HG02763 (cell line): Measurements from ENCODE around the gene ACTR8.
"Not testable (repeated sequence)": the region's sequence is repeated elsewhere in the genome, so short reads cannot be mapped to it uniquely, and the experiment has no call there.

Experiments
- ATAC-seq: cut with Tn5 transposase; IDR thresholded peaks from one replicate; pipeline ENCODE4 v1.9.1; 2021; ENCODE audit warnings: mild to moderate bottlenecking, moderate library complexity; ENCODE audit not compliant: unreplicated experiment

The ACTR8 gene

GRCh38 chr3:53881691-53882593 lies at the start of gene ACTR8:
Gene ACTR8, minus strand, starts transcription at chr3:53882152. Its CDS starts 51 bp downstream, at chr3:53882101.
- peak; percentile 82 for ATAC-seq

DNA sequence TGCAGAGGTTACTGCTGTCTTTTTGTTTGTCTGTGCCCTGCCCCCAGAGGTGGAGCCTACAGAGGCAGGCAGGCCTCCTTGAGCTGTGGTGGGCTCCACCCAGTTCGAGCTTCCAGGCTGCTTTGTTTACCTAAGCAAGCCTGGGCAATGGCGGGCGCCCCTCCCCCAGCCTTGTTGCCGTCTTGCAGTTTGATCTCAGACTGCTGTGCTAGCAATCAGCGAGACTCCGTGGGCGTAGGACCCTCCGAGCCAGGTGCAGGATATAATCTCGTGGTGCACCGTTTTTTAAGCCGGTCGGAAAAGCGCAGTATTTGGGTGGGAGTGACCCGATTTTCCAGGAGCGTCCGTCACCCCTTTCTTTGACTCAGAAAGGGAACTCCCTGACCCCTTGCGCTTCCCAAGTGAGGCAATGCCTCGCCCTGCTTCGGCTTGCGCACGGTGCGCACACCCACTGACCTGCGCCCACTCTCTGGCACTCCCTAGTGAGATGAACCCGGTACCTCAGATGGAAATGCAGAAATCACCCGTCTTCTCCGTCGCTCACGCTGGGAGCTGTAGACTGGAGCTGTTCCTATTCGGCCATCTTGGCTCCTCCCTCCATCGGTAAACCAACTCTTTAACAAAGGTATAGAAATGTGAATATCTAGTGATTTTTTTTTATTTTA lies 45.4 kb upstream of the ACTR8 start:
- ATAC-seq, result not testable (repeated sequence)

DNA sequence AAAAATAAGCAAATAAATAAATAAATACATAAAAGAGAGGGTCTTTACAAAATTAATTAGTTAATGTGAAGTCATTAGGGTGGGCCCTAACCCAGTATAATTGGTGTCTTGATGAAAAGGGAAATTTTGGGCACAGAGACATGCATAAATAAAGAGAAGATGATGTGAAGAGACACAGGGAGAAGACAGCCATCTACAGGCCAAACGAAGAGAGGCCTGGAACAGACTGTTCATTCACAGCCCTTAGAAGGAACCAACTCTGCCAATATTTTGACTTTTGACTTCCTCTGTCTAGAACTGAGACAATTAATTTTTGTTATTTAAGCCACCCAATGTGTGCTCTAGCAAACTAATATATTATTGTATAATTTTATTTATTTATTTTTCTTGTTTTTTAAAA lies 39.3 kb upstream of the ACTR8 start:
- ATAC-seq, result no peak

GRCh38 chr3:53919741-53920140 lies 37.8 kb upstream of the ACTR8 start:
- no peak for ATAC-seq

DNA sequence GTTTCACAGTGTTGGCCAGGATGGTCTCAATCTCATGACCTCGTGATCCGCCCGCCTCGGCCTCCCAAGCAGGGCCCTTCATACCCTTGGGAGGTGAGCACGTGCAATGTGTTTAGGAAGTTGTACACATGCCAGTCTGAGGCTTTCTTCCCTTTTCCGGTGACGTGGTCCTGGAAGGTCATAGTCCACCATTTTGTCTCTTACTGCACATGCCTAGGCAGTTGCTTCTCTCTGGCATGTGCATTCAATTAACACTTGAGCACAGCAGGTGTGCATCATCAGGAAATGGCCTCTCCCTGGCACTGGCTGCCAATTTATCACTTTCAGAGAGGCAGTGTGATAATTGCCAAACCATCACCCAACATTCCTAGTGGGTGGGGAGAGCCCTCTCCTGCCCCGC lies 31.4 kb upstream of the ACTR8 start:
- ATAC-seq, result no peak

DNA sequence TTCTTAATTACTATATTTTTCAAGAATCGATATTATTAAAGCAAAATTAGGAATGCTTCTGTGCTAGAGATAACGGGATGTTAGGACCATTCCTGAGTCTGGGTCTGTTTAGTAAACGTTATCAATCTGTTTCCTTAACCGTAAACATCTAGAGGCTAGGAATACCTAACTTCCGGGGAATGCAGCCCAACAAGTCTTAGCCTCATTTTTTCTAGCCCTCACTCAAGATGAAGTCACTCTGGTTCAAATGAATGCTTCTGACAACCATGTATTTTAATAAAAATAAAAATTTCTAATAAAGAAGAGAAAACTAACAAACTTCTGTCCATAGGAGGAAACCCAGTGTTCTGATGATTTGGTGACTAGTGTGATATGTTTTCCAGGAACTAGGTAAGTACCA lies 20.8 kb upstream of the ACTR8 start:
- ATAC-seq, result no peak

DNA sequence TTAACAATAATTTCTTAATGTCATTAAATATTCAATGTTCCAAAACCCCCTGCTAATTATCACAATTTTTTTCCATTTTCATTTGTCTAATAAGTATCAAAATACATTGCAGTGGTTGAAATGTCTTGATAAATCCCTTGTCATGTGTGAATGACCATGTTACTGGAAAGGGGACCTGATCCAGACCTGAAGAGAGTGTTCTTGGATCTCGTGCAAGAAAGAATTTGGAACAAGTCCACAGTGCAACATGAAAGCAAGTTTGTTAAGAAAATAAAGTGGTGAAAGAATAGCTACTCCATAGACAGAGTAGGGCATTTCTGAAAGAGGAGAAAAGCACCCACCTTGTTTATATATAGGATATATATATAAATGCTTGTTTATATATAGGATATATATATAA lies 20.1 kb upstream of the ACTR8 start:
- no peak for ATAC-seq

DNA sequence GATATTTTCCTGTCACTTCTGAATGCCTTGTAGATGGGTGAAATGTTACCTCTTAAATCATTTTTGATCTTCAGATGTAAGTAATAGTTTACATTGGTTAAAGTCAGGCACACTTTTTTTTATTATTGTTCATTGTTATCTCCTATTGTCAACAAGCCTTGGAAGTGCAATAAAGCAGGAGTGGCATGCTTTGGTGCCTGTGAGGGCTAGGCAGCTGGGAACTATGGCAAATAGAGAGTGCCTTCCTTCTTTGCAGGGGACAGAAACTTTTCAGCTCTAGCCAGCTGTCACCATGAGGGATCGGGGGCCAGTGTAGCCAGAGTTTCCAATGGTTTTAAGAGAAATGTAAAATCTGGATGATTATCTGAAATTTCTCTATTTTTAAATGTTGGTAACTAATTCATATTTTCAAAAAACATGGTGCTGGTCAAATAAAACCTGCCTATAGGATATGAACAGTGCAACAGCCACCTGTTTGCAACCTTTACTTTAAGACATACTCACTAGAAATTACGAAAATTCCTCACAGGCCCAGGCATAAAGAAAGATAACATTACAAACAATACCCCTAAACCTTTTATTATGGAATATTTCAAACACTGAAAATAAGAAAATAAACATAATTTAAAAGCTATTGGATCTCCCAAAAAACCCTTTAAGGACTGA lies 18.8 kb upstream of the ACTR8 start:
- no peak for ATAC-seq

DNA sequence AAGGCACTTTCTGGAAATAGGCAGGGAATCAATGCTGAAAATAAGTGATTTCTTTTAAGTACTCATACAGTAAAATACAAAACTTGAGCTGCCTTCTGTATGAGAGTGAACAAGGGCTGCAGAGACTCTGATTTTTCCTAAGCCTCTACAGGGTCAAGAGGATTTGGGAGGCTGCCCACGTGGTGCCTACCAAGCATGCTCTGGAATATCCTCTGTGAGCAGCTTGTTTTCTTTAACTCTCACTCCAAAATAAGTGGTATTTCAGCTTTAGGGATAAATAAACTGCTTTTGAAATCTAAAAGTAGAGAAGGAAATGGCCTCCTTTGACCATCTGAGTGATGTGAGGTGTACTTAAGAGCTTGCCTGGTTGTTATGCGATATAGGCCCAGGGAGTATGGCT lies 17.8 kb upstream of the ACTR8 start:
- no peak for ATAC-seq

- no peak for ATAC-seq
These were observed 10.3 kb upstream of the ACTR8 start for GRCh38 chr3:53892286-53892637.

GRCh38 chr3:53891497-53892285 lies 9.7 kb upstream of the ACTR8 start, which contains the start of gene SELENOK:
Gene SELENOK, minus strand, starts transcription at chr3:53891859.
- peak; percentile 97 for ATAC-seq

DNA sequence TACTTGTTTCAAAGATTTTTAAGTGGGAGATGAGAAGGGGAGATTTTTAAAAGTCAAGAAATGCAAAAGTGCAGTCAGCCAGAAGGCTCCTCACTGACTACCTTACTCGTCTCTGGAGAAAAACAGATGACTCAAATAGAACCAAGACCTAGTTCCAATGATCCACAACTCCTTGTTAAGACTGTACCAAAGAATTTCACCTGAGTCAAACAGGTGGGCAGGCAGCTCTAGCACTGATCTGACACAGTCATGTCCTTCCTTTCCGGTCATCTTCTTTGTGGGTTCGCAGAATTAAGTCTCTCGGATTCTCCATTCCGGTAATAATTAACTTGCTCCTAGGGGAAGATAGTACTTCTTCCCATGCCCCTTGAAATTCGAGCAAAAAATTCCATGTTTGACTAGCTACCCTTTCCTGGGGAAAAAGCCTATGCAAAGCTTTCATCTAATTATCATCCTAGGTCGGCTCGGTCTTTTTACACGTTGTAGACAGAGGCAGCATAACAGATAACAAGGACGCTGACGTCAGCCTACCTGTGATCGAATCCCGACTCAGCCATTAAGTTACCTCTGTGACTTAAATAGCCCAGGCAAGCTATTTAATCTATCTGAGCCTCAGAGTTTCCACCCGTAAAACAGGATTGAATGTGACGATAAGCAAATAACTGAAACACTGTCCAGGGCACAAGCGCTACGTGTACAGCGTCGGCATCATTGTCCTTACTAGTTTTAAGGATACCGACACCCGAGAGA lies 8.9 kb upstream of the ACTR8 start:
- no peak for ATAC-seq

DNA sequence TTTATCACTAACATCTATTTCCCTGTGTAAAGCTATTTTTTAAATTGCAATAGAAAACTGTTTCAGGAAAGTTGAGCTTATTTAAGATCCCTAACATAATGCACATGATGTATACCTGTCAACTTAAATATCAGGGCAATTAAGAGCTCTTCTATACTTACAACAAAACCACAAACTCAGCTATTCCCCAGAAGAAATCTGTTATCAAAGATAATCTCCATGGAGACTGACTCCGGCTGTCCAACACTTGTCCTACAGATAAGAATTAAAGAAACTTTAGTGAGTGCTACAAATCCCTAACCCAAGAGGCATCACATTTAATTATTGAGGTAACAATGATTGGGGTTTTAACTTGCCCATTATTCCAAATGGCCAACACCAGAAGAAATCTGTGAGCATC lies 6.3 kb upstream of the ACTR8 start:
- ATAC-seq, result no peak

- ATAC-seq, result no peak
These were observed 5.5 kb upstream of the ACTR8 start for GRCh38 chr3:53887446-53887845.

GRCh38 chr3:53885239-53885638 lies 3.3 kb upstream of the ACTR8 start:
- ATAC-seq, result no peak

GRCh38 chr3:53884623-53885022 lies 2.7 kb upstream of the ACTR8 start:
- no peak for ATAC-seq

DNA sequence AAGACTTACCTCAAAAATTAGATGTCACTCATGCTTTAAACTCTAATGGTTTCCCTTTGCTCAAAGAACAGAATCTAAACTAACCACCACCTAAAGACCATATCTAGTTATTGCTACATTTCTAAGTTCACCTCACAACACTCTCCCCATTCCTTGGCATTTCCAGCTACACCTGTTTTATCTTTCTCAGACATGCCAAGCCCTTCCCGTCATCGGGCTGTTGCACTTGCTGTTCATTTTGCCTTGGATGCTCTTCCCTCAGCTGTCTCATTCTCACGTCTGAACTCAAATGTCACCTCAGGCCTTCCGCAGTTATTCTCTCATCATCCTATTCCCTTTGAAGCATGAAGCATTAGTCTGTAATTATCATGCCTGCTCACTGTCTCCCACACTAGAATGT lies 1.1 kb upstream of the ACTR8 start:
- no peak for ATAC-seq

DNA sequence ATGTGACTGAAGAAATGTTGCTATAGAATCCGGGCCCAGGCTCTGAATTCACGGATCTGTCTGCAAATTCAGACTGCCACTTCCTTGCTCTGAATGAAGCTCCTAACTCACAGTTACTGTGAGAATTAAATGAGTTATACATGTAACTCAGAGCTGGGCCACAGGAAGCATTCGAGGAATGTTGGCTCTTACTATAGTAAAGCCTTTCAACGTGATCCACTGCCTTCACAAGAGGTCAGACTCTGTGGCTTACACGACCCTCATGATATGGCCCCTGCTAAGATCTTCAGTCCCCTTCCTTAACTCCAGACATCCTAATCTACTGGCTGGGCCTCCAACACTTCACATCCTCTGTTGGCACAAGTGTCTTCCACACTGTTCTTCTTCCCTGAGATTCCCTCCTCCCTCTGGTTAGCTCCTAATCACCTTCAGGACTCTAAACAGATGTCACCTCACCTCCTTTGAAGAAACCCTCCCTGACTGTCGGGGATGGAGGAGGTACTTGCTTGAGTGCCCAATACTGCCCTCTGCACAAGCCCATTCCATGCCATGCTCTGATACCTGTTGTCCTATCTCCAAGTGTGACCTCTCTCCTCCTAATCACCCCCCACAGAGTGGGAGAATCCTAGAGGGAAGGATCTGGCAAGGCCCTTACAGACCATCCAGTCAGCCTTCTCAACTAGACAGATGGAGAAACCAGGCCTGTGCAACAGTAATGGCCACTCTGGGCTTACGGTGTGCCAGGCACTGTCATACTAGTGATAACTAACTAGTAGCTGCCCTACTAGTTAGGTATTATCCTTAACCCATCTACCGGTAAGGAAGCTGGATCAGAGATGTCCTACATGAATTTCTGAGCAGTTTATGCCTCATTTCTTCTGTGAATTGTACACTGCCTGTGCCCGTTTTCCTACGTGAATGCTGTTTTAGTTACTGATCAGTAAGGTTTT lies 1.3 kb downstream of the ACTR8 start:
- no peak for ATAC-seq
